ENCODE results near the gene GMPPA. TPM values are rescaled to one million over a fixed set of nuclear protein-coding genes. Genes with fewer than 3 reads are reported as not detected.

GMPPA gene
- total RNA-seq, 3 donors from 2014 or later, result 15.7 to 33.4 (median 29.7) TPM

DNA sequence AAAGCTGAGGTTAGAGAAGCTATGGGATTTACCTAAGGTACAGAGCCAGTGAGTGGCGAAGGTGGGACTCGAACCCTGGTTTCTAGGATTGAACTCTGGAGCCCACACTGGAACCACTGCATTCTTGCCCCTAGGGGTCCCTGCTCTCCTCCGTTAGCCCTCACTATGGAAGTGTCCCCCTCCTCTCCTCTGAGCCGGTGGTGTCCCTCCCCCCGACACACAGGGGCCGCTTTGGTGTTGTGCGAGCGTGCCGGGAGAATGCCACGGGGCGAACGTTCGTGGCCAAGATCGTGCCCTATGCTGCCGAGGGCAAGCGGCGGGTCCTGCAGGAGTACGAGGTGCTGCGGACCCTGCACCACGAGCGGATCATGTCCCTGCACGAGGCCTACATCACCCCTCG is 8.5 kb upstream of the GMPPA start:
- TF ChIP-seq, protein P1, sequence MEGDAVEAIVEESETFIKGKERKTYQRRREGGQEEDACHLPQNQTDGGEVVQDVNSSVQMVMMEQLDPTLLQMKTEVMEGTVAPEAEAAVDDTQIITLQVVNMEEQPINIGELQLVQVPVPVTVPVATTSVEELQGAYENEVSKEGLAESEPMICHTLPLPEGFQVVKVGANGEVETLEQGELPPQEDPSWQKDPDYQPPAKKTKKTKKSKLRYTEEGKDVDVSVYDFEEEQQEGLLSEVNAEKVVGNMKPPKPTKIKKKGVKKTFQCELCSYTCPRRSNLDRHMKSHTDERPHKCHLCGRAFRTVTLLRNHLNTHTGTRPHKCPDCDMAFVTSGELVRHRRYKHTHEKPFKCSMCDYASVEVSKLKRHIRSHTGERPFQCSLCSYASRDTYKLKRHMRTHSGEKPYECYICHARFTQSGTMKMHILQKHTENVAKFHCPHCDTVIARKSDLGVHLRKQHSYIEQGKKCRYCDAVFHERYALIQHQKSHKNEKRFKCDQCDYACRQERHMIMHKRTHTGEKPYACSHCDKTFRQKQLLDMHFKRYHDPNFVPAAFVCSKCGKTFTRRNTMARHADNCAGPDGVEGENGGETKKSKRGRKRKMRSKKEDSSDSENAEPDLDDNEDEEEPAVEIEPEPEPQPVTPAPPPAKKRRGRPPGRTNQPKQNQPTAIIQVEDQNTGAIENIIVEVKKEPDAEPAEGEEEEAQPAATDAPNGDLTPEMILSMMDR (IDR thresholded peaks at IDR 0.05), result no peak
- TF ChIP-seq POLR2AphosphoS5 (IDR thresholded peaks at IDR 0.05) (no peak), POLR2A (IDR thresholded peaks at IDR 0.05) (no peak)
- no peak overlapping the region for H3K27ac ChIP-seq
- peaks cover 0 to 4% of the 10 kb centered on the region in 2 donors for H3K27me3 ChIP-seq
- DNase-seq (ENCODE audit: low spot score in 2 of 2), result no peak
- no peaks in the 10 kb centered on the region for H3K4me1 ChIP-seq
- no peaks in the 10 kb centered on the region for H3K36me3 ChIP-seq
- no peak overlapping the region for H3K4me3 ChIP-seq
- H3K9me3 ChIP-seq, result no peaks in the 10 kb centered on the region
- intact Hi-C loops (cut with DNase I; ENCODE audit: low total_unique reads), result no loop called here

GRCh38 chr2:219490600-219491130 is 8.0 kb upstream of the GMPPA start:
- no peak for DNase-seq (ENCODE audit: low spot score in 2 of 2)
- TF ChIP-seq POLR2AphosphoS5 (IDR thresholded peaks at IDR 0.05), result no peak
- Histone ChIP-seq H3K27ac (no peak overlapping the region), H3K36me3 (no peaks in the 10 kb centered on the region), H3K9me3 (no peaks in the 10 kb centered on the region), H3K4me3 (no peak overlapping the region), H3K27me3 (peaks cover 0 to 4% of the 10 kb centered on the region in 2 donors), H3K4me1 (no peaks in the 10 kb centered on the region)
- intact Hi-C loops (cut with DNase I; ENCODE audit: low total_unique reads), result no loop called here

- Histone ChIP-seq H3K36me3 (no peaks in the 10 kb centered on the region), H3K4me3 (no peak overlapping the region), H3K27ac (no peak overlapping the region), H3K9me3 (no peaks in the 10 kb centered on the region), H3K4me1 (no peaks in the 10 kb centered on the region), H3K27me3 (peaks cover 0 to 2% of the 10 kb centered on the region in 2 donors)
- intact Hi-C loops (cut with DNase I; ENCODE audit: low total_unique reads), result no loop called here
- no peak for DNase-seq (ENCODE audit: low spot score in 2 of 2)
- TF ChIP-seq, protein P1 (IDR thresholded peaks at IDR 0.05), result no peak
- TF ChIP-seq POLR2AphosphoS5 (IDR thresholded peaks at IDR 0.05) (no peak), POLR2A (IDR thresholded peaks at IDR 0.05) (no peak)
These were observed 7.3 kb upstream of the GMPPA start for GRCh38 chr2:219491278-219491963.

DNA sequence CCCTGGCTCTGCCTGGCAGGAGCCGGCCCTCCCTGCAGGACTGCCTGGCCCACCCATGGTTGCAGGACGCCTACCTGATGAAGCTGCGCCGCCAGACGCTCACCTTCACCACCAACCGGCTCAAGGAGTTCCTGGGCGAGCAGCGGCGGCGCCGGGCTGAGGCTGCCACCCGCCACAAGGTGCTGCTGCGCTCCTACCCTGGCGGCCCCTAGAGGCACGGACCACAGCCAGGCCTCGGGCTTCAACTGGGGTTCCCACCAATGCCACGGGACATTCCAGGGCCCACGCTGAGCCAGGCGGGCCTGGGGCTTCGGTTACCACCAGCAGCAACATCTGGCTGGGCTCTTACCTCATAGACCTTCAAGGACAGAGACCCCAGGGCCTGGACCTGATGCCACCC is 6.1 kb upstream of the GMPPA start:
- Histone ChIP-seq H3K27ac (no peak overlapping the region), H3K4me3 (no peak overlapping the region), H3K36me3 (no peaks in the 10 kb centered on the region), H3K9me3 (no peaks in the 10 kb centered on the region), H3K4me1 (no peaks in the 10 kb centered on the region), H3K27me3 (no peaks in the 10 kb centered on the region)
- intact Hi-C loops (cut with DNase I; ENCODE audit: low total_unique reads), result no loop called here
- no peak for DNase-seq (ENCODE audit: low spot score in 2 of 2)
- TF ChIP-seq, protein P1 (IDR thresholded peaks at IDR 0.05), result no peak
- TF ChIP-seq POLR2A (IDR thresholded peaks at IDR 0.05), result no peak
- no peak for TF ChIP-seq POLR2AphosphoS5 (IDR thresholded peaks at IDR 0.05)

DNA sequence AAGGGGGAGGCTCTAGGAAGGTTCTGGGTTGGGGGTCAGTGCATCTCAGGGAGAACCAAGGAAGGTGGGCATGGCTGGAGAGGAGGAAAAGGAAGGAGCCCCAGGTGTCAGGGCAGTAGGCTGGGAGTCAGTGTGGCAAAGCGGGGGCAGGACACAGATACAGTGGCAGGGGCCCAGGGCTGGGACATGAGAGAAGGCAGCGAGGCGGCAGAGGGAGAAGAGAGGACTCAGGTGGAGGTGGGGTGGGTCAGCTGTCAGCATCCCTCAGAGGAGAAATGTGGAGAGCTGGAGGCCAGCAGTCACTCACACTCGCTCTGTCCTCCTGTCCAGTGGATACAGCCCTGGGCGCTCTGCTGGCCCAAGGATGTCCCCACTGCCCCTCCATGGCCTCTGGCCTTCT is 5.6 kb upstream of the GMPPA start:
- Histone ChIP-seq H3K4me1 (no peaks in the 10 kb centered on the region), H3K27me3 (no peaks in the 10 kb centered on the region), H3K9me3 (no peaks in the 10 kb centered on the region), H3K4me3 (no peak overlapping the region), H3K36me3 (no peaks in the 10 kb centered on the region), H3K27ac (no peak overlapping the region)
- intact Hi-C loops (cut with DNase I; ENCODE audit: low total_unique reads), result loop anchor here (1.0 kb wide), 1 partner anchor 33 kb away; no protein-coding TSS in a partner anchor
- no peak for DNase-seq (ENCODE audit: low spot score in 2 of 2)
- TF ChIP-seq POLR2AphosphoS5 (IDR thresholded peaks at IDR 0.05), result no peak
- TF ChIP-seq, protein P1 (IDR thresholded peaks at IDR 0.05), result no peak
- no peak for TF ChIP-seq POLR2A (IDR thresholded peaks at IDR 0.05)
